Liver (tissue), 9 donors: Measurements from ENCODE around the gene HMGB2. TPM values are rescaled to one million over a fixed set of nuclear protein-coding genes. Genes with fewer than 3 reads are reported as not detected.

Experiments
- DNase-seq: peaks from one replicate; pipeline ENCODE4 v3.0.0-alpha.2; 2017; ENCODE audit warnings: low spot score
- H3K27ac ChIP-seq, 2 donors: one replicate each; pipeline ENCODE4 v1.7.0; 2013; ENCODE audit warnings: inconsistent platforms in 2 of 2, low read length in 2 of 2, control low read depth in 1 of 2, low read depth in 1 of 2, mild to moderate bottlenecking in 1 of 2
- H3K27me3 ChIP-seq, 4 donors: one replicate each; pipeline versions ENCODE4 v1.6.1 to v1.7.0; 2013; ENCODE audit warnings: low read length in 3 of 4, inconsistent platforms in 1 of 4, mild to moderate bottlenecking in 1 of 4, moderate library complexity in 1 of 4; ENCODE audit not compliant: control insufficient read depth in 4 of 4, insufficient read depth in 4 of 4
- H3K36me3 ChIP-seq, 4 donors: one replicate each; pipeline versions ENCODE4 v1.6.1 to v1.7.0; 2013; ENCODE audit warnings: low read length in 3 of 4, mild to moderate bottlenecking in 3 of 4, low read depth in 1 of 4, moderate library complexity in 1 of 4; ENCODE audit not compliant: control insufficient read depth in 4 of 4, insufficient read depth in 3 of 4
- H3K4me1 ChIP-seq, 4 donors: one replicate each; pipeline versions ENCODE4 v1.6.1 to v1.7.0; 2013; ENCODE audit warnings: low read length in 3 of 4, mild to moderate bottlenecking in 3 of 4, moderate library complexity in 1 of 4; ENCODE audit not compliant: control insufficient read depth in 4 of 4, insufficient read depth in 4 of 4
- H3K4me3 ChIP-seq, 3 donors: one replicate each; pipeline versions ENCODE4 v1.6.1 to v1.7.0; 2013; ENCODE audit warnings: low read length in 3 of 3, control low read depth in 1 of 3, low read depth in 1 of 3, mild to moderate bottlenecking in 1 of 3
- H3K9ac ChIP-seq, 2 donors: one replicate each; pipeline ENCODE4 v1.7.0; 2013; ENCODE audit warnings: low read length in 2 of 2, mild to moderate bottlenecking in 2 of 2, moderate library complexity in 2 of 2, control low read depth in 1 of 2, low read depth in 1 of 2
- H3K9me3 ChIP-seq, 4 donors: one replicate each; pipeline versions ENCODE4 v1.6.1 to v1.7.0; 2013; ENCODE audit warnings: low read length in 3 of 4; ENCODE audit not compliant: control insufficient read depth in 4 of 4
- ATF3 ChIP-seq: IDR thresholded peaks from 2 replicates; pipeline ENCODE4 v1.6.1; 2016; ENCODE audit warnings: antibody characterized with exemption
- FOXA1 ChIP-seq: IDR thresholded peaks from 2 replicates; pipeline ENCODE4 v1.6.1; 2016; ENCODE audit warnings: antibody characterized with exemption
- FOXA2 ChIP-seq: IDR thresholded peaks from 2 replicates; pipeline ENCODE4 v1.6.1; 2016; ENCODE audit warnings: antibody characterized with exemption
- GABPA ChIP-seq, 2 donors: IDR thresholded peaks in 1 of 2; conservative IDR thresholded peaks in 1 of 2; 2 replicates each; pipeline ENCODE4 v1.6.1; 2016; ENCODE audit warnings: antibody characterized with exemption in 2 of 2, mild to moderate bottlenecking in 1 of 2, moderate library complexity in 1 of 2
- HNF4G ChIP-seq: IDR thresholded peaks from 2 replicates; pipeline ENCODE4 v1.6.1; 2016; ENCODE audit warnings: antibody characterized with exemption
- RAD21 ChIP-seq, 2 donors: IDR thresholded peaks; 2 replicates each; pipeline ENCODE4 v1.6.1; 2016; ENCODE audit warnings: antibody characterized with exemption in 2 of 2, mild to moderate bottlenecking in 2 of 2
- RXRA ChIP-seq, 2 donors: IDR thresholded peaks; 2 replicates each; pipeline ENCODE4 v1.6.1; 2017 to 2018; ENCODE audit warnings: antibody characterized with exemption in 2 of 2, mild to moderate bottlenecking in 1 of 2
- YY1 ChIP-seq: IDR thresholded peaks from 2 replicates; pipeline ENCODE4 v1.6.1; 2016; ENCODE audit warnings: antibody characterized with exemption, mild to moderate bottlenecking
- WGBS: extraction: QIAGEN DNeasy Blood & Tissue Kit; methylation state at CpG from one replicate; pipeline ENCODE4 v1.1.7; 2013; 5-methylcytosine and 5-hydroxymethylcytosine counted together
- polyA plus RNA-seq, 2 donors: library from polyadenylated mRNA; stranded (reverse) in 1 of 2; unstranded in 1 of 2; fragments of 200-250 nt in 1 of 2; fragments of >200 nt in 1 of 2; fragmentation: Nextera tagmentation in 1 of 2; extraction: Ambion mirVana in 1 of 2; gene quantifications; one replicate each; pipeline versions ENCODE4 v1.2.1 to v1.2.3, GENCODE V29; 2013 to 2015
- total RNA-seq, 2 donors: library from RNA; depleted of rRNA; stranded (reverse); fragments of >200 nt; gene quantifications; one replicate each; pipeline ENCODE4 v1.2.3, GENCODE V29; 2014
- TF ChIP-seq, protein P1 (sequence below): IDR thresholded peaks from 2 replicates; pipeline ENCODE4 v1.6.1; 2016; ENCODE audit warnings: antibody characterized with exemption
- TF ChIP-seq, protein P2 (sequence below): IDR thresholded peaks from 2 replicates; pipeline ENCODE4 v1.6.1; 2016; ENCODE audit warnings: antibody characterized with exemption, mild to moderate bottlenecking
- donor health status: healthy.
- donor health status: healthy.
- donor health status: healthy.
- donor health status: healthy.
- donor health status: healthy.

Gene HMGB2
- total and polyA plus RNA-seq, 4 donors = 7.2 to 271 (median 16.9) TPM

GRCh38 chr4:173382349-173382748 lies 48.2 kb upstream of the HMGB2 start:
- H3K9me3 ChIP-seq = no peaks in the 10 kb centered on the region
- no peak for TF ChIP-seq RAD21 (IDR thresholded peaks at IDR 0.05)
- no peak for TF ChIP-seq ATF3
- TF ChIP-seq GABPA (IDR thresholded peaks at IDR 0.05 in 1 of 2, conservative IDR thresholded peaks at IDR 0.05 in 1 of 2) = no peak
- TF ChIP-seq, protein P1, sequence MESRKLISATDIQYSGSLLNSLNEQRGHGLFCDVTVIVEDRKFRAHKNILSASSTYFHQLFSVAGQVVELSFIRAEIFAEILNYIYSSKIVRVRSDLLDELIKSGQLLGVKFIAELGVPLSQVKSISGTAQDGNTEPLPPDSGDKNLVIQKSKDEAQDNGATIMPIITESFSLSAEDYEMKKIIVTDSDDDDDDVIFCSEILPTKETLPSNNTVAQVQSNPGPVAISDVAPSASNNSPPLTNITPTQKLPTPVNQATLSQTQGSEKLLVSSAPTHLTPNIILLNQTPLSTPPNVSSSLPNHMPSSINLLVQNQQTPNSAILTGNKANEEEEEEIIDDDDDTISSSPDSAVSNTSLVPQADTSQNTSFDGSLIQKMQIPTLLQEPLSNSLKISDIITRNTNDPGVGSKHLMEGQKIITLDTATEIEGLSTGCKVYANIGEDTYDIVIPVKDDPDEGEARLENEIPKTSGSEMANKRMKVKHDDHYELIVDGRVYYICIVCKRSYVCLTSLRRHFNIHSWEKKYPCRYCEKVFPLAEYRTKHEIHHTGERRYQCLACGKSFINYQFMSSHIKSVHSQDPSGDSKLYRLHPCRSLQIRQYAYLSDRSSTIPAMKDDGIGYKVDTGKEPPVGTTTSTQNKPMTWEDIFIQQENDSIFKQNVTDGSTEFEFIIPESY = no peak
- no peak for TF ChIP-seq RXRA (IDR thresholded peaks at IDR 0.05)
- TF ChIP-seq, protein P2, sequence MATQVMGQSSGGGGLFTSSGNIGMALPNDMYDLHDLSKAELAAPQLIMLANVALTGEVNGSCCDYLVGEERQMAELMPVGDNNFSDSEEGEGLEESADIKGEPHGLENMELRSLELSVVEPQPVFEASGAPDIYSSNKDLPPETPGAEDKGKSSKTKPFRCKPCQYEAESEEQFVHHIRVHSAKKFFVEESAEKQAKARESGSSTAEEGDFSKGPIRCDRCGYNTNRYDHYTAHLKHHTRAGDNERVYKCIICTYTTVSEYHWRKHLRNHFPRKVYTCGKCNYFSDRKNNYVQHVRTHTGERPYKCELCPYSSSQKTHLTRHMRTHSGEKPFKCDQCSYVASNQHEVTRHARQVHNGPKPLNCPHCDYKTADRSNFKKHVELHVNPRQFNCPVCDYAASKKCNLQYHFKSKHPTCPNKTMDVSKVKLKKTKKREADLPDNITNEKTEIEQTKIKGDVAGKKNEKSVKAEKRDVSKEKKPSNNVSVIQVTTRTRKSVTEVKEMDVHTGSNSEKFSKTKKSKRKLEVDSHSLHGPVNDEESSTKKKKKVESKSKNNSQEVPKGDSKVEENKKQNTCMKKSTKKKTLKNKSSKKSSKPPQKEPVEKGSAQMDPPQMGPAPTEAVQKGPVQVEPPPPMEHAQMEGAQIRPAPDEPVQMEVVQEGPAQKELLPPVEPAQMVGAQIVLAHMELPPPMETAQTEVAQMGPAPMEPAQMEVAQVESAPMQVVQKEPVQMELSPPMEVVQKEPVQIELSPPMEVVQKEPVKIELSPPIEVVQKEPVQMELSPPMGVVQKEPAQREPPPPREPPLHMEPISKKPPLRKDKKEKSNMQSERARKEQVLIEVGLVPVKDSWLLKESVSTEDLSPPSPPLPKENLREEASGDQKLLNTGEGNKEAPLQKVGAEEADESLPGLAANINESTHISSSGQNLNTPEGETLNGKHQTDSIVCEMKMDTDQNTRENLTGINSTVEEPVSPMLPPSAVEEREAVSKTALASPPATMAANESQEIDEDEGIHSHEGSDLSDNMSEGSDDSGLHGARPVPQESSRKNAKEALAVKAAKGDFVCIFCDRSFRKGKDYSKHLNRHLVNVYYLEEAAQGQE = no peak
- TF ChIP-seq HNF4G = no peak
- no peaks in the 10 kb centered on the region for H3K27me3 ChIP-seq
- 98% methylated on average over 4 of the region's 4 CpGs for WGBS
- H3K4me1 ChIP-seq = no peaks in the 10 kb centered on the region
- no peak overlapping the region for H3K9ac ChIP-seq
- H3K36me3 ChIP-seq = no peaks in the 10 kb centered on the region
- no peak for DNase-seq
- no peak overlapping the region for H3K4me3 ChIP-seq
- H3K27ac ChIP-seq = no peak overlapping the region

DNA sequence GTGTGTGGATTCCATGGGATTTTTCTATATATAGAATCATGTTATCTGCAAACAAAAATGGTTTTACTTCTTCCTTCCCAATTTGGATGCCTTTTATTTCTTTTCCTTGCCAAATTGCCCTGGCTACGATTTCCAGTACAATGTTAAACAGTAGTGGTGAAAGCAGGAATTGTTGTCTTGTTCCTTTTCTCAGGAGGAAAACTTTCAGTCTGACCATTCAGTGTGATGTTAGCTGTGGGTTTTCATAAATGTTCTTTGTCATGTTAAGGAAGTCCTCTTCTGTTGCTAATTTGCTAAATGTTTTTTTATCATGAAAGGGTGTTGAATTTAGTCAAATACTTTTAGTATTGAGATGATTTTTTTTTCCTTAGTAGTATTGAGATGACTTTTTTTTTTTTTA lies 47.5 kb upstream of the HMGB2 start:
- H3K27ac ChIP-seq = no peak overlapping the region
- H3K4me3 ChIP-seq = no peak overlapping the region
- no peaks in the 10 kb centered on the region for H3K4me1 ChIP-seq
- H3K9ac ChIP-seq = no peak overlapping the region
- TF ChIP-seq, protein P2 = no peak
- no peak for TF ChIP-seq GABPA (IDR thresholded peaks at IDR 0.05 in 1 of 2, conservative IDR thresholded peaks at IDR 0.05 in 1 of 2)
- no peak for TF ChIP-seq FOXA2
- no peak for TF ChIP-seq HNF4G
- TF ChIP-seq YY1 = no peak
- no peak for TF ChIP-seq FOXA1
- no peaks in the 10 kb centered on the region for H3K9me3 ChIP-seq
- 58% methylated on average over 1 of the region's 1 CpG for WGBS
- no peak for DNase-seq
- H3K36me3 ChIP-seq = no peaks in the 10 kb centered on the region
- no peaks in the 10 kb centered on the region for H3K27me3 ChIP-seq
